Measurements from ENCODE around the gene ALAS1.
A peak's percentile ranks its signal among the peaks of the same experiment; 100 is the strongest.

ALAS1 gene

GRCh38 chr3:52194485-52195290 is 3.3 kb upstream of the ALAS1 start:
- no peak overlapping the region for H3K27ac ChIP-seq
- no peak for TF ChIP-seq CTCF (IDR thresholded peaks at IDR 0.05)
- DNase-seq (ENCODE audit: low spot score): no peak
- no peak overlapping the region for H3K4me3 ChIP-seq

DNA sequence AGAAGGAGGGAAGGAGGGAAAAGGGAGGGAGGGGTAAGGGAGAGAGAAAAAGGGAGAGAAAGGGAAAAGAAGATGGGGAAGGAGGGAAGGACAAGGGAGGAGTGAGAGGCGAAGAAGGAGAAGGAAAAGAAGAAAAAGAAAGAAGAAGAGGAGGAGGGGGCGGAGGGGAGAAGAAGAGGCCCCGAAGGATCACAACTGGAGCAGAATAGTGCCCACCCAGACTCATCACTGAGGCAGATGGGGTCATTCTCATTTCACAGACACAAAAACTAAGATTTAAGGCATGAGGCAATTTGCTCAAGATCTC is 2.7 kb upstream of the ALAS1 start:
- no peak for DNase-seq (ENCODE audit: low spot score)
- H3K4me3 ChIP-seq: no peak overlapping the region
- TF ChIP-seq CTCF (IDR thresholded peaks at IDR 0.05): no peak
- peak overlapping the region in 1 of 2 donors; percentile 68 for H3K27ac ChIP-seq

- DNase-seq (ENCODE audit: low spot score): no peak
- TF ChIP-seq CTCF (IDR thresholded peaks at IDR 0.05): no peak
- Histone ChIP-seq H3K4me3 (no peak overlapping the region), H3K27ac (peak overlapping the region; percentile 10 to 69)
Observed at GRCh38 chr3:52195823-52196331, 2.1 kb upstream of the ALAS1 start.

GRCh38 chr3:52196977-52197376 is 983 bp upstream of the ALAS1 start:
- H3K4me3 ChIP-seq: no peak overlapping the region
- DNase-seq (ENCODE audit: low spot score): no peak
- TF ChIP-seq CTCF (IDR thresholded peaks at IDR 0.05): no peak
- H3K27ac ChIP-seq: peak overlapping the region in 1 of 2 donors; percentile 88

DNA sequence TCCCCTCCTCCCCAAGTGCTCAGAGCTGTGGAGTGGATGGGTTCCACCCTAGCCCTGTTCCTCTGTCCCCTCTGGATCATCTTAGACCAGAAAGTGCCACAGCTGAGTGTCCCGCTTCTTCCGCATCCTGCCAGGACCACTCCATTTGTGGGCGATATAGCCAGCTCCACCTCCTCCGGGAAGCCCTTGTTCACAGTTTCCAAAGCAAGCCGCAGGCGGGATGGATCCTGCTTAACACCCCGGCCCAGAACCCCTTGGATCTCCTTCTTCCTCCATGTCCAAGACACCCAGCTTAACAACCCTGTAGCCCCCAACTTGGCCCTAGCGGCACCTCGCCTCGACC is 490 bp upstream of the ALAS1 start:
- H3K4me3 ChIP-seq: peak overlapping the region; percentile 93
- H3K27ac ChIP-seq: peak overlapping the region; percentile 80 to 88
- DNase-seq (ENCODE audit: low spot score): no peak
- no peak for TF ChIP-seq CTCF (IDR thresholded peaks at IDR 0.05)

GRCh38 chr3:52198643-52199608 is 966 bp downstream of the ALAS1 start:
- Histone ChIP-seq H3K27ac (peak overlapping the region; percentile 80 to 88), H3K4me3 (peak overlapping the region; percentile 93)
- DNase-seq (ENCODE audit: low spot score): no peak
- no peak for TF ChIP-seq CTCF (IDR thresholded peaks at IDR 0.05)

Measured in coronary artery (tissue), 2 donors.